Muscle layer of colon (tissue), 2 donors: Measurements from ENCODE around the gene SUGCT.

Source experiments
- H3K27ac ChIP-seq: one replicate; pipeline ENCODE4 v1.7.0; 2013; ENCODE audit warnings: low read depth, mild to moderate bottlenecking, low read length, moderate library complexity
- H3K27me3 ChIP-seq, 2 donors: one replicate each; pipeline ENCODE4 v1.7.0; 2013; ENCODE audit warnings: low read length in 2 of 2, mild to moderate bottlenecking in 2 of 2; ENCODE audit not compliant: insufficient read depth in 2 of 2, control insufficient read depth in 1 of 2
- H3K36me3 ChIP-seq: one replicate; pipeline ENCODE4 v1.7.0; 2013; ENCODE audit warnings: mild to moderate bottlenecking, low read length; ENCODE audit not compliant: insufficient read depth
- H3K4me1 ChIP-seq: one replicate; pipeline ENCODE4 v1.7.0; 2013; ENCODE audit warnings: mild to moderate bottlenecking, low read length; ENCODE audit not compliant: insufficient read depth
- H3K4me3 ChIP-seq, 2 donors: one replicate each; pipeline ENCODE4 v1.7.0; 2013; ENCODE audit warnings: low read length in 2 of 2, low read depth in 1 of 2, mild to moderate bottlenecking in 1 of 2, moderate library complexity in 1 of 2
- H3K9ac ChIP-seq: one replicate; pipeline ENCODE4 v1.7.0; 2013; ENCODE audit warnings: low read length
- H3K9me3 ChIP-seq: one replicate; pipeline ENCODE4 v1.7.0; 2013; ENCODE audit warnings: mild to moderate bottlenecking, low read length
- donor health status: abdominal sarcoma.
- donor health status: Adenocarcinoma of cecum.

Gene SUGCT

DNA sequence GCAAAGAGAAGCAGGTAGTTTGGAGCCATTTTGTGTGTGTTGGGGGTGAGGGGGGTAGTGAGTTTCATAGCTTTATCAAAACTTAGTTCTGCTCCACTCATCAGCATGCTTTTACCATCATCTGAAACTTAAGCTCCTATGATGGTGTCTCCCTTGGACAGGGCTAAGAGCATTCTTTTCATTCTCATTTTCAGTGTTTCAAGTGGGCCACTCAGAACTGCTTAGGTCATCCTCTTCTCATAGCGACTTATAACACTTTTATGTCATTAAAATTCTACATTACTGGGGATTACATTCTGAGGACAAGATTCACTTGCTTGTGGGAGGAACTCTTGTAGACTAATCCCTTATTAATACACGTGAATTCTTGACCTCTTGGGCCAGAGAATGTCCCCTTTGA lies 649.4 kb downstream of the SUGCT start:
- H3K9ac ChIP-seq: no peak overlapping the region
- H3K4me3 ChIP-seq: no peak overlapping the region
- H3K27me3 ChIP-seq: no peaks in the 10 kb centered on the region
- H3K27ac ChIP-seq: no peak overlapping the region
- H3K36me3 ChIP-seq: no peaks in the 10 kb centered on the region
- H3K4me1 ChIP-seq: no peaks in the 10 kb centered on the region
- H3K9me3 ChIP-seq: no peaks in the 10 kb centered on the region

- H3K27me3 ChIP-seq: no peaks in the 10 kb centered on the region
- H3K27ac ChIP-seq: no peak overlapping the region
- no peak overlapping the region for H3K4me3 ChIP-seq
- H3K9me3 ChIP-seq: no peaks in the 10 kb centered on the region
- no peak overlapping the region for H3K9ac ChIP-seq
- no peaks in the 10 kb centered on the region for H3K36me3 ChIP-seq
- H3K4me1 ChIP-seq: no peaks in the 10 kb centered on the region
Observed at GRCh38 chr7:40786909-40787308, 652.1 kb downstream of the SUGCT start.

DNA sequence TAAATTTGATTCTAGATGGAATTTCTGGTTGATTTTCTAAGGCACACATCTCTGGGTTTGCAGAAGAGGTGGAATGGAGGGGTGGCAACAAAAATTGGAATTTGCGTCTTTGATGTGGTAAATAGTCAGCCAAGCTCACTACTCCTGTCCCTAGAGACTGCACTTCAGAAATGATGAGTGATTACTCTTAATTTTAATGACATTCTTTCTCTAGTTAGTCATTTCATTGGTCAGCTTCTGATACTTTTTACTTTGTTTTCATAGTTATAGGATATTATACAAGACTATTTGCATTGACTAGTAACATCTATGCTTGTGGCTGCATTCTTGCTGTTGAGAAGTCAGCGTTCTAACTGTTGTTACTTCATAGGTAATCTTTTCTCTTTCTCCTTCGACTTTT lies 658.3 kb downstream of the SUGCT start:
- no peak overlapping the region for H3K9ac ChIP-seq
- no peaks in the 10 kb centered on the region for H3K36me3 ChIP-seq
- H3K27ac ChIP-seq: no peak overlapping the region
- H3K4me3 ChIP-seq: no peak overlapping the region
- H3K9me3 ChIP-seq: no peaks in the 10 kb centered on the region
- H3K4me1 ChIP-seq: no peaks in the 10 kb centered on the region
- no peaks in the 10 kb centered on the region for H3K27me3 ChIP-seq

DNA sequence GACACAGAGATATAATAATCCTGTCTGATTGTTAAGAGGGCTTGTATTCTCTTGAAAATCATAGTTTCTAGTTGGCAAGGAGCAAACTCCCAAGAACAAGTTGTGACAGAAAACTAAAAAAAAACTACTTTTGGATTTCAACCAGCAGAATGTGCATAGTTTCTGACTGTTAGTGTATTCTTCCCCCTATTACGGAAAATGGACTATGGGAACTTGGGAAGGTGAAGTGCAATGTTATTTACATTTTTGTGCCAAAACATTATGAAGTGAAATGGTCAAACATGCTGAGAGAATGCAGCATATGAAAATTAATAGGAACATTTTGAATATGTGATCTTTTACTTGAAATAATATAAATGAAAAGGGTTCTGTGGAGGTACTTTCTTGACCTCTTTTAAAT lies 660.8 kb downstream of the SUGCT start:
- Histone ChIP-seq H3K4me3 (no peak overlapping the region), H3K36me3 (no peaks in the 10 kb centered on the region), H3K4me1 (no peaks in the 10 kb centered on the region), H3K27me3 (no peaks in the 10 kb centered on the region), H3K9ac (no peak overlapping the region), H3K27ac (no peak overlapping the region), H3K9me3 (no peaks in the 10 kb centered on the region)

GRCh38 chr7:40796723-40797122 lies 661.9 kb downstream of the SUGCT start:
- Histone ChIP-seq H3K27ac (no peak overlapping the region), H3K36me3 (no peaks in the 10 kb centered on the region), H3K27me3 (no peaks in the 10 kb centered on the region), H3K9ac (no peak overlapping the region), H3K9me3 (no peaks in the 10 kb centered on the region), H3K4me1 (no peaks in the 10 kb centered on the region), H3K4me3 (no peak overlapping the region)

- Histone ChIP-seq H3K27me3 (no peaks in the 10 kb centered on the region), H3K36me3 (no peaks in the 10 kb centered on the region), H3K27ac (no peak overlapping the region), H3K4me3 (no peak overlapping the region), H3K9ac (no peak overlapping the region), H3K9me3 (no peaks in the 10 kb centered on the region), H3K4me1 (no peaks in the 10 kb centered on the region)
Observed at GRCh38 chr7:40798613-40799012, 663.8 kb downstream of the SUGCT start.

GRCh38 chr7:40799493-40800403 lies 664.9 kb downstream of the SUGCT start:
- no peak overlapping the region for H3K27ac ChIP-seq
- no peaks in the 10 kb centered on the region for H3K27me3 ChIP-seq
- no peak overlapping the region for H3K9ac ChIP-seq
- no peaks in the 10 kb centered on the region for H3K4me1 ChIP-seq
- H3K4me3 ChIP-seq: no peak overlapping the region
- H3K9me3 ChIP-seq: no peaks in the 10 kb centered on the region
- no peaks in the 10 kb centered on the region for H3K36me3 ChIP-seq

DNA sequence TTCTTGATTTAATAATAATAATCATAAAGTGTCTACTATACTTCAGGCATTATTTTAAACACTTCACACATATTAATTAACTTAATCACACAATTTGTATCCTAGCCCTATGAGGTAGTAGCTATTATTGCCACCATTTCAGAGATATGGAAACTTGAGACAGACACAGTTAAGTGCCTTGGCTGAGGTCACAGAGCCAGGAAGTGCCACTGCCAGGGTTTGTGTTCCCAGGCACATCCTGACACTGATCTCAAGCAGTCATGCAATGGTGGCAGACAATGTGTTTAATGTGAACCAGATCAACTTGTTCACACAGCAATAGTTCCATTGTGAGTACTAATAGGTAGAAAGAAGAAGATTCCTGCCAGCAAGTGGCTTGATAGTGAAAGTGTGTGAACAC lies 666.0 kb downstream of the SUGCT start:
- Histone ChIP-seq H3K27ac (no peak overlapping the region), H3K4me1 (no peaks in the 10 kb centered on the region)

GRCh38 chr7:40802497-40802896 lies 667.7 kb downstream of the SUGCT start:
- Histone ChIP-seq H3K27ac (no peak overlapping the region), H3K4me1 (no peaks in the 10 kb centered on the region), H3K9ac (no peak overlapping the region), H3K9me3 (no peaks in the 10 kb centered on the region), H3K27me3 (no peaks in the 10 kb centered on the region), H3K36me3 (no peaks in the 10 kb centered on the region), H3K4me3 (no peak overlapping the region)

More for the DNA sequence above, 666.0 kb downstream of the SUGCT start:
- H3K9ac ChIP-seq: no peak overlapping the region
- no peak overlapping the region for H3K4me3 ChIP-seq
- H3K27me3 ChIP-seq: no peaks in the 10 kb centered on the region
- no peaks in the 10 kb centered on the region for H3K9me3 ChIP-seq
- H3K36me3 ChIP-seq: no peaks in the 10 kb centered on the region

- no peak overlapping the region for H3K27ac ChIP-seq
- H3K36me3 ChIP-seq: no peaks in the 10 kb centered on the region
- no peaks in the 10 kb centered on the region for H3K4me1 ChIP-seq
- no peaks in the 10 kb centered on the region for H3K9me3 ChIP-seq
- no peak overlapping the region for H3K9ac ChIP-seq
- no peaks in the 10 kb centered on the region for H3K27me3 ChIP-seq
- no peak overlapping the region for H3K4me3 ChIP-seq
Observed at GRCh38 chr7:40804477-40805215, 669.8 kb downstream of the SUGCT start.

DNA sequence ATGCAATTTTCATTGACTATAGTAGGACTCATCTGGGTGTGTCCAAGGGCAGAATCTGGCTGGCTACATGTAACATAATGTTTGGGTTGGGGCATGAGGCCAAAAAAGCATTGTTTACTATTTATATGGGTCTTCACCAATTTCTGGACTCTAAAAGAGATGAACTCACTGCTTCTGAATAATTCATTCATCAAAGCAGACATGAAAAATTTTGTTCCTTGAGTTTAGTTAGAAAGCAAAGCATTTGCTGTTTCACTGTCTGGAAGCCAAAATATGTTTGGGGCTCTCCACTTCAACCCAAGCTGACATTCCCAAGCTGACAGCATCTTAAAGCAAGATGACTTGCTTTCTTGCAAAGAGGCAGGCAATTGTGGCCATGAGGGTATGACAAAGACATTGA lies 670.6 kb downstream of the SUGCT start:
- Histone ChIP-seq H3K4me1 (no peaks in the 10 kb centered on the region), H3K36me3 (no peaks in the 10 kb centered on the region), H3K9me3 (no peaks in the 10 kb centered on the region), H3K27ac (no peak overlapping the region), H3K9ac (no peak overlapping the region), H3K4me3 (no peak overlapping the region), H3K27me3 (no peaks in the 10 kb centered on the region)
